ENCODE results near the gene WDR4. TPM values are rescaled to one million over a fixed set of nuclear protein-coding genes. Genes with fewer than 3 reads are reported as not detected.
A peak's percentile ranks its signal among the peaks of the same experiment; 100 is the strongest.

WDR4 gene
- total and polyA plus RNA-seq, 9 of the 15 experiments (the other 6 are each of a cell fraction or from before 2014, with no cell fraction given) = 5.4 to 95.4 (median 32.1) TPM

GRCh38 chr21:42923553-42924432 lies 44.5 kb upstream of the WDR4 start (continued):
- TF ChIP-seq HDAC8 (tag; IDR thresholded peaks at IDR 0.05) = no peak
- no peak for TF ChIP-seq DIDO1 (tag; IDR thresholded peaks at IDR 0.05; ENCODE audit: low read depth)
- no peak for TF ChIP-seq RREB1 (CRISPR knock-in tag; IDR thresholded peaks at IDR 0.05)
- no peak for TF ChIP-seq ZNF354B (CRISPR knock-in tag; IDR thresholded peaks at IDR 0.05)
- no peak for TF ChIP-seq TCFL5 (CRISPR knock-in tag; conservative IDR thresholded peaks at IDR 0.05)
- TF ChIP-seq E2F1 (CRISPR knock-in tag; IDR thresholded peaks at IDR 0.05) = peak; percentile 81
- peak; percentile 89 for TF ChIP-seq PHF20 (IDR thresholded peaks at IDR 0.05; ENCODE audit: partially characterized antibody)
- no peak for TF ChIP-seq CHD4 (IDR thresholded peaks at IDR 0.05; ENCODE audit: insufficient read depth, insufficient replicate concordance, low read depth, low read length, poor library complexity, severe bottlenecking)
- TF ChIP-seq BACH1 (tag; IDR thresholded peaks at IDR 0.05) = no peak
- peak; percentile 75 for TF ChIP-seq KLF16 (IDR thresholded peaks at IDR 0.05)
- TF ChIP-seq ZNF318 (IDR thresholded peaks at IDR 0.05; ENCODE audit: borderline replicate concordance in 1 of 2, low read depth in 1 of 2) = peak in 1 of 2 experiments; percentile 48; a peak in 1 of 4 replicates
